GM19463 (cell line): ENCODE measurements around the gene RAI14.

Source experiments
- ATAC-seq: cut with Tn5 transposase; IDR thresholded peaks from one replicate; pipeline ENCODE4 v1.9.1; 2021; ENCODE audit warnings: mild to moderate bottlenecking, moderate library complexity; ENCODE audit not compliant: unreplicated experiment

Gene RAI14

DNA sequence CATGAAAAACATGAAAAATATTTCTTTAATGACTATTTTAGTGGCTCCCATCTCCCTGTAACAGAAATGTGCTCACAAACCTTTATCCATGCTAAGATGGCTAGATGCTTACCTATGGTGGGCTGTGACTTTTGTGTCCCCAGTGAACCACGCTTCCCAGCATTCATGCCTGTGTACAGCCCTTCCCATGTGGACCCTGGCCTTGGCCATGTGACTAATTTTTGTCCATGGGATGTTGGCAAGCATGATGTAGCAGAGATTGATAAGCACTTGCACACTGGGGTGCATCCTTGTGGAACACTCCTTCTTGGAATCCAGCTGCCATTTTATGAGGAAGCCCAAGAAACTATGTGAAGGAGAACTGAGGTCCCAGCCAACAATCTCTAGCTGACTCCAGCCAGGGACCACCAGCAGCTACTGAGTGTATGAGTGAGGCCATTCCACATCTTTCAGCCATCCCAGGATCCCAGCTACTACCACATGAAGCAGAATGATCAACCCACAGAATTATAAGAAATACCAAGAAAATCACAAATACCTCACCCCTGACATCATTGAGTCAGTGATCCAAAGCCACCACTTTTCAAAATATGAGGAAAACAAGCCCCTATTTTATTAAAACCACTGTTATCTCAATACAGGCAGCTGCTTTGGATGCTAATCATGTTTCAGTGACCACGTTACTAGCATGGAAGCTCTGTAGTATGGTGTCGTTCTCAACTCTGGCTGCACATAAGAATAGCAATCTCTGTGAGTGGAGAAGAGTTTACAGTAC, 16.1 kb upstream of the RAI14 start:
- no peak for ATAC-seq

DNA sequence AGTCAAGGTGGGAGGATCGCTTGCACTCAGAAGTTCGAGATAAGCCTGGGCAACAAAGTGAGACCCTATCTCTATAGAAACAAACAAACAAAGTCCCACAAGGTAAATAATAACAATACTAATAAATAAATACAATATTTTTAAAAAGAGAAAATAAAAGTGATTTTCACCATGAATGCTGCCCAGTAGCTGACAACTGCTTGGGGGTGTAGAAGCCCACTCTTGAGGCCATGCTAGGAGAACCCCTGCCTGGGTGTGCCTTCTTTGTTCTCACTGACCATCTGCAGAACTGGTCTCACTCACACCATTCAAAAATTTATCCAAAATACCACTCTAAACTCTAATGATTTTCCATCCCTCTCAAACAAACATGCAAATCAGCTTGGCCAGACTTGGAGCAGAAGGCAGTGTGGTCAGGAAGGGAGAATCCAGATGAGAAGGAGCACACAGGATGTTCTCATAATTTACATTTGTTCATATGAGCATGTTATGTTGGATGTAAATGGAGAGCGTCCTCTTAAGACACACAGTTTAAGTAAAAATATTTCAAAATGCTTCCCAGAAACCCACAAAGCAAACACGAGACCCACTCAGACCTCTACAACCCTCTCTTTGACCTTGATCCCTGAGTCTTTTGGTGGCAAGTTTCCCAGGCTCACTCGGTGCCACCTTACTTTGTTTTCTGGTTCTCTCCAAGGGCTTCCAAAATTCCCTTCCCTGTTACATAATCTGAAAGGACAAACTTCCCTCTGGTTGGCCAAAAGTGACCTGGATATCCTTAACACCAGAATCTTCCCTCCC, 7.9 kb upstream of the RAI14 start:
- no peak for ATAC-seq

DNA sequence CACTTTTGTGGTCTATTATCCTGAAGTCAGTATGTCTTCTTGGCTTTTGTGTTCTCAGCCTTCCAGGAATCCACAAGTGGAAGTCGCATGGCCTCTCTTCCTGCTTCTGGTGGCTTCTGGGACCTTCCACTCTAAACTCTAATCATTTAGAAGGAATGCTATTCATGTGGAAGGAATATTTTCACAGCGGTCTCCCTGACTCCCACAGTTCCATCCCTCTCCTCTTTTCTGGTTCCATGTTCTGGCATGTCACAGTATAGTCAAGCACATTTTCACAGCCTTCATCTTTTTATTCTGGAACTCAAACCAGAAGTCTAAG, 7.3 kb upstream of the RAI14 start:
- no peak for ATAC-seq

DNA sequence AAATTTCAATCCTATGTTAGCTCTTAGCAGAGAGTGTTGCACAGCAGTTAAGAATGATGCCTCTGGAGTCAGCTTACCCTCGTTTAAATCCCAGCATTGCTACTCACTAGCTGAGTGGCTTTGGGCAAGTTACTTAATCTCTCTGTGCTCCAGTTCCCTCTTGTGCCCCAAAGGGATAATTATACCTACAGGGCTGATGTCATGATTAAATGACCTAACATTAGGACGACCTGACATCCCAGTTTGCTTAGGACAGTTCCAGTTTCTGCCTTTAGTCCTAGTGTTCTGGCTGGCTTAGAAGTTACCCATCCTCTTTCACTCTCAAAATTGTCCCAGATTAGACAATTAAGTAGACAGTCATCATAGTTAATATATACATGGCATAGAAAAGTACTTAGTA, 4.3 kb upstream of the RAI14 start:
- no peak for ATAC-seq

DNA sequence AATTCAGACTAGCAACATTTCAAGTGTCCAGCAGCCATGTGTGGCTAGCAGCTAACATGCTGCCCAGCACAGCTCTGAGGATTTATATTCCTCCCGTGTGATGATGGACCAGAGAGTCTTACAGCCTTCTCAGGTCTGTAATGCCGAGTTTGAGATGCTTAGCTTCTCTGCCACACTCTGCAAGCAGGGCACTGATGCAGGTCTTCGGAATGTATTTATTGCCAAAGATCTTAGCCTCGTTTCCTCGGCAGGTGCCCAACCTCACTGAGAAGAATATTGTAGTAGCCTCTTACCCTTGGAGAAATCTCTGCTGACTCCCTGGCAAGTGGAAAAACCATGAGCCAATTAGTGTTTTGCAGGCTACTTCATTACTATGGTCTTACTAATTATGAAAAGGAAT, 3.7 kb upstream of the RAI14 start:
- ATAC-seq = no peak

DNA sequence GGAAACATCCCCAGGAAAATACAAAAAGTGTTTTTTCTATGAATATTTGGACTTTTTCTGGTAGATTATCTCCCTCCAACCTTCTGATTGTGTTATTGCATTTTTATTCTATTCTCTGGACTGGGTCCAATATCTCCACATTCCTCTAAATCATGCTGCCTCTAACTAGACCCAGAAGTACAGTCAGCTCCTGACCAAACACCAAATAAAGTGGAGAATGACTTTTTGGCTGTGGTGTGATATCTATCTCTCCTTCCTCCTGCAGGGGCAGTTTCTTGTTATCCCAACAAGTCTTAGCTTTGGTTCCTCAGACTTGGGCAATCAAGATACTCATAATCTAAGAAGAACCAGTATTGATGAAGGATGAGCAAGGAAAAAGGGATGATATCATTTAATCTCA, 3.2 kb upstream of the RAI14 start:
- no peak for ATAC-seq

DNA sequence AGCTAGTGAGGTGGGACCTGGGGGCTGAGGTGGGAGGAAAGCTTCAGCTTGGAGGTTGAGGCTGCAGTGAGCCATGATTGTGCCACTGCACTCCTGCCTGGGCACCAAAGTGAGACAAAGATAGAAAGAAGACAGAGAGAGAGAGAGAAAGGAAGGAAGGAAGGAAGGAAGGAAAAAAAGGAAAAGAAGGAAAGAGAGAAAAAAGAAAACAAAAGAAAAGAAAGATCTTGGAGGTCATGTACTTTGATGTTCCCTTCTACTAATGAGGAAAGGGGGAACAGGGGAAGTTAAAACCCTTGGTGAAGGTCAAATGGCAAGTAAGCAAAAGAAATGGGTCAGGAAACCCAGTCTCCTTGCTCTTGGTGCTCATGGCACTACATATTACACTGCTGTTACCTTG, 2.4 kb upstream of the RAI14 start:
- ATAC-seq = no peak

DNA sequence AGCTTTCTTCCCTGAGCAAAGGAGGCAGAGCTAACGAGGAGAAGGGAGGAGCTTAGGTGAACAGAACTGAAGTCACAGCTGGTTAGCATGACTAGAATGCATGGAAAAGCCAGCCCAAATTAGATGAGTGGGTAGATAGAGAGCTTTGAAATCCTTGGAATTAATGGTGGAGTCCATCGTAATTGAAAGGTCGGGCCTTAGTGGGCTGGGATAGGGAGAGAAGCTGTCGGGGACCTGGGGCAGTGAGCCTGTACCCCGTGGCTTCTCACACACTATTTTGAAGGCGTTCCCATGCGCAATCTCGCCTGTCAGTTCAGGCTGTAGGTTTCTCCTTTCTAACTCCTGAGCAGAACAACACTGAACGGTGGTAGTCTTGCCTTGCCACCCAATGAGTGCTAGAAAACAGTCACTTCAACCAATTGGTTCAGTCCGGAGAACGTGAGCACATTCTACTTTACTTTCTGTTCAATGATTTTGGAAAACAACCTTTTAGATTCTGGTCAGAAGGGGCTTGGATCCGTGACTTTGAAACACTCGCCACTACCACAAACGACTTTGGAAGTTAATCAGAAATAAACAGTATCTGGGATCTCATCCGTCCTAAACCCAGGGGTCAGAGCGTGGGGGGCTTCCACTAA, 655 bp upstream of the RAI14 start:
- no peak for ATAC-seq

DNA sequence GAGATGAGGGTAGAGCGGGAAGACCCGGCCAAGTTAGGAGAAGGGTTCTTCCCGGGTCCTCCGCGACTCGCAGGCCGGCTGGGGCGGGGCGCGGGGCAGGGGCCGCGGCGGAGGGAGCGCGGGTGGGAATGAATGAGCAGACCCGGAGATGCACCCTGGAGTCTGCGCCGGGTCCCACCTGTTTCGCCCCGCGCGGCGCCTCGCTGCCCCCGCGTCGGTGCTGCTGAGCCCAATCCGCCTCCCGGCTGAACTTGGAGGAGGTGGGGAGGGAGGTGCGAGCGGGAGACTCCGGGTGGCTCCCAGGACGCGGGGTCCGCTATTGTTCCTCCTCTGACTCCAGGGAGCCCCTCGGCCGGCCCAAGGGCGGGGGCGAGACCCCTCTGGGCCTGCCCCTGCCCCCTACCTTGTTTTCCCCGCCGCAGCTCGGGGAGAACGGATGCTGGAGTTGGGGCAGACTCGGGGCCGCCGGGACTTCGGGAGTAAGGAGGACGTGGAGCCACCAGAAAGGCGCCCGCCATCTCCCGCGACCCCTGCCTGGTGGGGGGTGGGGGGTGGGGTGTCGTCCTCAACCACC, 659 bp downstream of the RAI14 start:
- ATAC-seq = no peak

DNA sequence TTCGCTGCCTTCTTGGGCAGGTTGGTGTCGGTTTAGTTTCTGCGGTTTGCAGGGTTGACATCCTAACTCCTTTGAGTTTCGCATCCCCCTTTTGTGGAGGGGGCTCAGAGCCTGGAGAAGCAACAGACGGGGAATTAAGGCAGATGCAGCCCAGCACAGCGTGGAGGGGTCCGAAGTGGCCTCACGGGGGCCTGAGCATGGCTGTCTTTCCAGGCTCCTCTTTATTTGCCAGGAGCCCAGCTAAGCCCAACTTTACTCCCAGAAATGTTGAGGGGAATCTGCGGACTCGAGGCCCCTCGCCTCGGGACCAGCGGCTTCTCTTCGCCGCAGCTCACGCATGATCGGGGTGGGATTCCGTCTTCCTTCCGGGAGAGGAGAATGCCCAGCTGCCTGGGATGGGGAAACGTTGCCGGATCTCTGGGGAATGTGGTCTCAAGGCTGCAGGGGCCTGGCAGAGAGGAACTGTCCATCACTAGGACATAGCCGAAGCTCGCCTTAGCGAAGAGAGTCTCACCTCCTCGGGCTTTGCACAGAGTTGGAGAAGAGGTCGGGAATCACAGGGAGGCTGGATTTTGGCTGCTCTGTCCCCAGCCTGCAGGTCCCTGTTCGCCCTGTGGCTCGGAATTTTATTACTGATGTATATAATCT, 1.3 kb downstream of the RAI14 start:
- ATAC-seq = no peak

DNA sequence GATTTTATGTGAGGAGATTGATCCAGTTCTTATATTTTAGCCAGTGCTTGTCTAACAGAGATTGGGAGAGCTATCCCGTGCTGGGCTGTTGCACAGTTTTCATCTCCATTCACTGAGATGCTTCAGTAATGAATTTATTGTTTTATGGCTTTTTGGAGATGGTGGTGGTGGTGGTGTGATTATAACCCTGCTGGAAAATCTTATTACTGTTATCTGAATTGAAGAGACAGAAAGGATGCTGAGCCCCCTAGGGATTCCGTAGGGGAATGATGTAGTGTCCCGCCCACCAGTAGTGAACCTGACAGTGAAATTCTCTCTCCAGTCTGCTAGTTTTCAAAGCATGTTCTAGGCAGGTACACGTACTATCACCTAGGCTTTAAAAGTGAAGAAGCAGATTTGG, 1.9 kb downstream of the RAI14 start:
- no peak for ATAC-seq

DNA sequence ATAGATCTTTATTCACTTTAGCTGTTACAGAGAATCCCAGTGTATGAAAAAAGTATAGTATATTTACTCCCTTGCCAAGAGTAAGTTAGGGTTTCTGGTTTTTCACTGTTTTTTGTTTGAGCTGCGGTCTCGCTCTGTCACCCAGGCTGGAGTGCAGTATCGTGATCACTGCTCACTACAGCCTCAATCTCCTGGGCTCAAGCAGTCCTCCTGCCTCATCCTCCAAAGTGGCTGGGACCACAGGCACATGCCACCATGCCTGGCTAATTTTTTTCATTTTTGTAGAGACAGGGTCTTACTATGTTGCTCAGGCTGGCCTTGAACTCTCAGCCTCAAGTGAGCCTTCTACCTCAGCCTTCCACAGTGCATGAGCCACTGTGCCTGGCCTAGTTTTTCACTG, 3.0 kb downstream of the RAI14 start:
- ATAC-seq = no peak

DNA sequence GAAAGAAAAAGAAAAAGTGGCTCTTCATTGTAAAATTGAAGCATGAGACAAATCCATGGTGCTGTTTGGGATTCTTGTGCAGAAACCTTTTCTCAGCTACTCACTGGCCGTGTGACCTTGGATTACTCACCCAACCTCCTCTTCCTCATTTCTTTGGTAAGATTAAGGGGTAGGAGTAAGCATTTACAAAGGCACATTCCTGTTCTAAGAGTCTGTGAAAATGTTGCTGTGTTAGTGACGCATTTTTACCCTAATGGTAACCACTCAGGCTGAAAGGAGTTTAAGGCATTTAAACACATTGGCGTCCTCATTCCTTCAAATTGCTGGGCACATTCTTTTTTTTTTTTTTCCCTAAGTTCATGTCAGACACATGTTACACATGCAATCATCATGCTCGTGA, 4.3 kb downstream of the RAI14 start:
- ATAC-seq = no peak

DNA sequence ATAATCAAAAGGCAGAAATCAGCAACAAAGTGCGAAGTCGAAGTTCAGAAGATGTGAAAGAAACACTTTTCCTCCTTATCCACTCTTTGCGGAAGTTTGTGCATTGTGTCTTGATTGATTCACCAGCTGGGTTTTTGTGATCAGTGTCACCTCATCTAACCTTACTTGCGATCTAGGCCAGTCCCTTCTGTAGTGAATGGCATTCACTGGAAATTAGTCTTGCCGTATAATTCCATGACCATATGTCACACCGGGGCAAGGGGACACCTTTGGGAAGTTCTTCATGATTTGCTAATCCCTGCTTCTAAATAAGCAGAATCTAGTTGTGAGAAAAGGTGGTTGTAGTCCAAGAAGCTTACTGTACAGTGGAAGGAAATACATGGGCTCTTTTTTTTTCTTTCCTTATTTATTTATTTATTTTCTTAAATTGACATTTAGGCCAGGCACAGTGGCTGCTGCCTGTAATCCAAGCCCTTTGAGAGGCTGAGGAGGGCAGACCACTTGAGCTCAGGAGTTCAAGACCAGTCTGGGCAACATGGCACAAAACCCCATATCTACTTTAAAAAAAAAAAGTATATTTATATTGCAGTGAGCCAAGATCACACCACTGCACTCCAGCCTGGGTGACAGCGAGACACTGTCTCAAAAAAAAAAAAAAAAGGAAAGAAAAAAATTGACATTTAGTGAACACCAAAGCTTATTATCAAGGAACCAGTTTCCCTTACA, 7.8 kb downstream of the RAI14 start:
- ATAC-seq = no peak

DNA sequence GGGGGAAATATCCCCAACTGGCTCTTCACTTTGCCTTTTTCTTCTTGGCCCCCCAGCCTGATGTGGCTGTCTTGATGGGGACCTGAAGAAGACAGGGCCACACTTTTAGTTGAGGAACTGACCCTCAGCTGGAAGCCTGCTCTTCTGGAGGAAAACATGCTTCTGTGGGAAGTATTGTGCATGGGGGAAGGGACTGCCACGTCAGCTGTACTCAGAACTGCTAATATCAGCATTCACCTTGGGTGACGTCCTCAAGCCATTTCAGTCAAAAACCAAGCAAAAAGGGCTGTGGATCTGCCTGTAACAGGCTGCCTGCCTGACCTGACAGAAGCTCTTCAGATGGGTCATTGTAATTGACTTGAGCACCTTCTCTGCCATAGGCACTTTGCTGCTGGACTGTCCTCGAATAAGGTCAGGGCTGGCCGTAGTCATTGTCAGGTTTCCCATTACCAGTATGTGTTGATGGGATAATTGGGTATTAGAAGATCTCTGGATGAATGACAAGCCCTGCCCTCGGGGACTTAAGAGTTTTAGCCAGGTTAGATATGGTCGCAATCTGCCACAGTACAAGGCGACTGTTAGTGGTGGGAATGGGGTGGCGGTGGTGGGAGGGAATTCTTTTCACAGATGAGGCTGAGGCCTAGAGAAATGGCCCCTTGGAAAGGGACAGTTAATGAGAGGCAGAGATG, 10.4 kb downstream of the RAI14 start:
- no peak for ATAC-seq

DNA sequence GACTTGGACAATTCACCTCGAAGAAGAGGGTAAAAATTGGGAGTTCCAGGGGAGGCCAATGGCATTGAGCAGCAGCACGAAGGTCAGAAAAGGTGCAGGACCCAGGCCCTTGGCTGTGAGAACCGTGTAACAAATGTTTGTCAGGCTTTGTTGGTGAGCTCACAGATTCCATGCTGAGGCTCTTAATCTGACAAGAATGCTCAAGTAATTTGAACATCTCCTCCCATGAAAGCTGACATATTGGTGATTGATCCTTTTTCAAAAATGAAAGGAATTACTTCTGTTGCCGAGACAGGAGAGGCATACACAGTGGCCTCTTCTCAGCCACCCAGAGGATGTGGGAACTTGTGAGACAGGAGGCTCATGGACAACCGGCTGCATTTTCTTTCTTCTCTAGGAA, 11.6 kb downstream of the RAI14 start:
- ATAC-seq = no peak

DNA sequence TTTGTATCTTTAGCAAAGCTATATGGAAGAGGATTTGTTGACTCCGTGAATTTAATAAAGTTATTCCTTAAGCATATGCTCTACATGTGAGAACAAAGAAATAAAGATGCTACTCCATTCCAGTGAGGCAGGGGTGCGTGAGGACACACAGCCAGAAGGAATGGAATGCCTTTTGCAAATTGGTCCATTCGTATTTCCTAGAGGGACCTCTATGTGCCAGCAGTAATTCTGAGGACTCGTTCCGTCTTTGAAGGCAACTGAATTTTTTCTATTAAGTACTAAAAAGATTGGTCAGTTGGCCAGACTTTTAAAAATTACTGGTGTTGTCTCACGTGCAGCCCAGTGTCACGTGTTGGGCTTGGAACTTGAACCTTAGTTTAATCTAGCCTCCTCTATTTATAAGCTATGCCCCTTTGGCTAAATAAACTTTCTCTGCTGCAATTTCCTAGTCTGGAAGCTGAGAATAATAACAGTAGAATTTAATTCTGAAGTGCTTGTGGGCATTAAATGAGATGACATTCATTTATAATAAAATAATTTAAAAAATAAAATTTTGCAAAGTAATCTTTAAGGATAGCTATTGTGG, 13.9 kb downstream of the RAI14 start:
- ATAC-seq = no peak

DNA sequence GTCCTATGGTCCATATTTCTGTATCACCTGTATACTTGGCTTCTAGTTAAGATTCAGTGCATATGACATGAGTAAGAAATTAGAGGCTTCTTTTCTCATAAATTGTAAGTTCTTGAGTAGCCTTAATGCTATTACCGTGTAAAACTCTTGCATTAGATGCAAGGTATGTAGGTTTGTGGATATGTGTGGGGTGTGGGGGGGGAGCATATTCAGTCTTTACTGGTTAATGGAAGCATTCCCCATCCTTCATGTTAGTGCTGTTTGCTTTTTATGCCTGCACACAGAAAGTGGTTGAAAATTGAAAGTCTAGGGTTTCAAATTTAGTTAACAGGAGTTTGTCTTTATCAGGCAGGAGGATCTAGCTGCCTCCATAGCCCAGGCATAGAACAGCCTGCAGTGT, 16.1 kb downstream of the RAI14 start:
- ATAC-seq = no peak

DNA sequence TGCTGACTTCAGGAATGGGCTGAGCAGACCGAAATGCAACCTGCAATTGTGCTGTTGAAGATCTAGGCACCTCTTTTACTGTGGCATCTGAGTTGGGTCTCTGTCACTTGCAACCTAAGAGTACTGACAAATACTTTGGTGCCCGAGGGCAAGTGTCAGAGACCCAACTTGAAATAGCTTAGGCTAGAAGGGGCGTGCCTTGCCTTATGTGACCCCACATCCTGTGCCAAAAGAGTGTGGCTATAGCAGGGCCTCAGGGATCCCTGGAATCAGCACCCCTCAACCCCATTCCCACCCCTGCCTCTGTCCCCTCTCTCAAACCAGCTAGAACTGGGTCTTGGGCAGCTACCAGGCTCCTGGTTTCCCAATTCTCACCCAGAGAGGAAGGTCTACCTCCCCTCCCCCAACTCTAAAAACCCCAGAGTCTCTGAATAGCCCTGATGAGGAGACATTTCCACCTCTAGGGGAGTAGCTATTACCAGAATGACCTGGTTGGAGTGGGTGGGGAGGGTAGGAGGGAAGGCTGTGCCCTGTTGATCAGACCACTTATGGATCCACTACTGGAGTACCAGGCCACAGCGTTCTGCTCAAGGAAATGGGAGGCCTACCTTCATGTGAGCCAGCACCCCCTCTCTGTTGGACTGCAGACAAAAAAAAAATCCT, 17.5 kb downstream of the RAI14 start:
- no peak for ATAC-seq
